Activated CD4-positive, alpha-beta T cell treated with anti-CD3 and anti-CD28 coated beads, Interleukin-2, Interleukin-6, amounts not matched to agents 100 ng/mL and 50 ng/mL, durations not matched to agents 16 hours and 8 hours (primary cell): ENCODE measurements around the gene NEK11.

Experiments
- DNase-seq: peaks from one replicate; pipeline ENCODE4 v3.0.0-alpha.2; 2020

Gene NEK11

GRCh38 chr3:131228522-131228921, 201.8 kb downstream of the NEK11 start:
- no peak for DNase-seq

GRCh38 chr3:131231710-131232389, 205.2 kb downstream of the NEK11 start:
- no peak for DNase-seq

DNA sequence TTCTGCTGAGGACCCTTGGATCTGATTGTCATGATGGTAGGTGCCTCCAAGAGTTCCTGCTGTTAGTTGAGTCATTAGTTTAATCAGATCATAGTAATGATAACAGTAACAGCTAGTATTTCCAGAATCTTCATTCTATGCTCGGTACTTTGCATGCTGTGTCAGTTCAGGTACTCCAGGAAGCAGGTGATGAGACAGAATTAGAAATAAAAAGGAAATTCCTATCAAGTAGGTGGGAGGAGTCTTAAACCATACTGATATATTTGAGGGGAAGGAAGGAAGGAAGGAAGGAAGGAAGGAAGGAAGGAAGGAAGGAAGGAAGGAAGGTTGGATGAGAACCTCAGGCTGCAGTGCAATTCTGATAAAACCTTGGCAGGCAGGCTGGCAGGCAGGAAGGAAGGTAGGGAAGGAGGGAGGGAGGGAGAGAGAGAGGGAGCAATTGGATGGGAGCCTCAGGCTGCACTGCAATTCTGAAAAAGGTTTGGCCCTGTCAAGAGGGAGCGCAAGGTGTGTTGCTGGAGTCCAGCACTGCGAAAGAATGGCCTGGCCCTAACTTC, 206.1 kb downstream of the NEK11 start:
- DNase-seq, result no peak

DNA sequence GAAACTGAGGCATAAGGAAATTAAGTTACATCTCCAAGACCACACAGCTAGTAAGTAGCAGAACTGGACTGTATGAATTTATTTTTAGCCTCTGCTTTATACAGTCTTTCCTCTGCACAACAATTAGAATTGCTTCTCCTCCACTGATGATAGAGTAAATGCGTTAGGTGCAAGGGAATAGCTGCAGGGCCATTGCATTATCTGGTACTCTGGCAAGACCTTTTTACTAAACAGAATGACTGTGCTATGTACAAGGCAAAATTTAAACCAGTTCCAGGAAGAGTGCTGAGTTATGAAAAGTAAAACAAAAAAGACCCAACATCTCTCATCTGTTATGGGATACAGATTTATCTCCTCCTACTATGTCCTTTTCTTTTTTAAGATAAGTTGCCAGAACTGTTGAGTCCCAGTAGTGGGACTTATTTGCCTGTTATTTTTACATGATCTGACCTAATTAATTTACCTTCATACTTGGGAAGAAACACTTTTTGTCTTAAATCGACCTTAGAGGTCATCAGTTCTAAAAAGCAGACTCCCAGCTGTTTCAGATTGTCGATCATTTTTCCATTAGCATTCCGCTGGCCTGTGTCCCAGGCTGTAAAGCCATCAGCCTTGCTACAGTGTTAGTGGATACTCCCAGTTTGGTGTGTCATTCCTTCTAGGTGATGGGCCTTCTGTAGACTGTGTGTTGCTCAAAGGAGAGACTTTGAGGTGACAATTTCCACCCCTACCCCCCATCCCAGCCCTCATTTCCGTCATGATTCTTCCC, 207.4 kb downstream of the NEK11 start:
- DNase-seq, result no peak

DNA sequence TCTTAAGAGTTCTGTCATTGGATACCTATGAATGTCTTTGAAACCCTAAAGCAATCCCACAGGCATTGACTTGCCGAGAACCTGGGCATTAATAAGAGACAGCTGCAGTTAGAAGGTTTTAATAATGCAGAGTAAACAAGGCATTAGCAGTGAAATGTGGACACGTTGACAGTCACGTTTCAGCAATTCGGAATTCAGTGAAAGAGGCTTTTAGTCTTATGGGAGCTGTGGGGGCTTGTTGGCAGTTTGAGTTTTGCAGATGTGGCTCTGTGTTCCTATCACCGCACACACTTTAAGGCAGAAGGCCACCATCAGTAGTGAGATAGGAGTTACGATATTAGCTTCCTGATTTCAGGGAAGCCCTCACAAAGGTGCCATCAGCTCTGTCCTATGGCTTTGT, 209.7 kb downstream of the NEK11 start:
- DNase-seq, result no peak

GRCh38 chr3:131238496-131238895, 211.8 kb downstream of the NEK11 start:
- no peak for DNase-seq

GRCh38 chr3:131239267-131239666, 212.6 kb downstream of the NEK11 start:
- no peak for DNase-seq

GRCh38 chr3:131242201-131242600, 215.5 kb downstream of the NEK11 start:
- DNase-seq, result no peak

GRCh38 chr3:131250466-131250865, 223.8 kb downstream of the NEK11 start:
- no peak for DNase-seq

- DNase-seq, result no peak
Measured at GRCh38 chr3:131260525-131260924, 233.8 kb downstream of the NEK11 start.

- no peak for DNase-seq
Measured at GRCh38 chr3:131261104-131261503, 234.4 kb downstream of the NEK11 start.

- DNase-seq, result no peak
Measured at GRCh38 chr3:131275556-131275955, 248.9 kb downstream of the NEK11 start.

DNA sequence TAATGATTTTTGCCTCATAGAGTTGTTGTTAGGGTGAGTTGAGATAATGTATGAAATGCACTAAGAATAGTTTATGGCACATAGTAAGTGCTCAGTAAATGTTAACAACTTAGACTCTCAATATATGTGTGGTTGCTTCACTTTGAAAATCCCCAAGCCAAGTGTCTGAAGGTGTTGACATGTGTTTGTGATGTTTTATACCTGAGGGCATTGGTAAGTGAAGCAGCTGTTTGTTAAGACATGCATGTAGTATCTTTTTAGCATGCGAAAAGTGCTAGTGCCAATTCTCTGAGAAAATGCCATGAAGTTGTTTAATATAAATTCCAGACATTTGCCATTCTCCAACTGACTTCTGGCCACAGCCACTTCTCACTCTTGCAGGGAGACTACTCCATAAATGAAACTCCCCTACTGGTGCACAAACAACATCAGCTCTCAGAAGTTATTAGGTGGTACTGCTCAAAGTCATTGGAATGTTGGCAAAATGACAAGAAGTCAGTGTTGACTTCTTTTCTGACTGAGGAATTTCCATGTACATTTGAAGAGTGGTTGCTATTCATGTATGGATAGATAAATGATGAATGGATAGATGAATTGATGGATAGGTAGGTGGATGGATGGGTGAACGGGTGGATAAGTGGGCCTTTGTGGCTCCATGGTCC, 251.3 kb downstream of the NEK11 start:
- DNase-seq, result no peak

GRCh38 chr3:131279577-131279976, 252.9 kb downstream of the NEK11 start:
- no peak for DNase-seq

DNA sequence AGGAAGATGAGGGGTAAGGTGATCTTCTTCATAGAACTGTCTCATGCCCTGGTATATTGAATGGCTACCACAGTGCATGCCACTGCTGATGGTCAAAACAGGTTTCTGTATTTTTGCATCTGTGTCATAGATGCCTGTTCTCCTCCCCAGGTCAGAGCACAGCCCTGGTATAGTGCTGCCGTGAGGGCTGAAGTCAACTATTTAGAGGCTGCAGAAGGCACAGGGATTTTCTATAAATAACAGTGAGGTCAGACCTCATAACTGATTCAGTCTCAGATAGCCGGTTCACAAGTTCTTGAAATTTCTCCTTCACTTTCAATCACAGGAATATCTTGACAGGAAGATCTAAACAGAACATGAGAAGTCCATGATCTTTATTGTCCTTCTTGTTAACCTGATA, 255.7 kb downstream of the NEK11 start:
- DNase-seq, result no peak

DNA sequence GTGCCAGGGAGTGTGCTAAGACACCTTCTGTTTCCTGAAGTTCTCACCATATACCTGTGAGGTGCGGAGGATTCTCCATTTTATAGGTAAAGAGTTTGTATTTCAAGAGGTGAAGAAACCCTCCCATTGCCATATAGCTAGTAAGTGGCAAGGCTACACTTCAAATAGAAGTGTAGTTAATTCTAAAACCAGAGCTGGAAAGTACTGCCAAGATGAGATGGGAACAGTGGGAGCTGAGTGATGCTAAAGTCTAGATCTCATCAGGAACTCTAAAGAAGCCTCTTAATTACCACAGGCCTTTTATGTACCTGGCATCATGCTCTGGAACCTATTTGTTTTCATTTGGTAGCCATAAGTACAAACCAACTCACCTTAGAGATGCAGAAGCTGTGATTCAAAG, 256.3 kb downstream of the NEK11 start:
- DNase-seq, result no peak

GRCh38 chr3:131283862-131284261, 257.2 kb downstream of the NEK11 start:
- no peak for DNase-seq

- no peak for DNase-seq
Measured at GRCh38 chr3:131284302-131284701, 257.6 kb downstream of the NEK11 start.

- no peak for DNase-seq
Measured at GRCh38 chr3:131285456-131285855, 258.8 kb downstream of the NEK11 start.

DNA sequence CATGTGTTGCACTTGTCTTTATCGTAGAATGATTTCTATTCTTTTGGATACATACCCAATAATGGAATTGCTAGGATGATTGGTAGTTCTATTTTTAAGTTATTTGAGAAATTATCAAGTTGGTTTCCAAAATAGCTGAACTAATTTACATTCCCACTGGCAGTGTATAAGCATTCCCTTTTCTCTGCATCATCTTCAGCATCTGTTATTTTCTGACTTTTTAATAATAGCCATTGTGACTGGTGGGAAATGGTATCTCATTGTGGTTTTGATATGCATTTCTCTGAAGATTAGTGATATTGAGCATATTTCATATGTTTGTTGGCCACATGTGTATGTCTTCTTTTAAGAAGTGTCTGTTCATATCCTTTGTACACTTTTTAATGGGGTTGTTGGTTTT, 273.2 kb downstream of the NEK11 start:
- DNase-seq, result no peak

- DNase-seq, result no peak
Measured at GRCh38 chr3:131303848-131304247, 277.2 kb downstream of the NEK11 start.

DNA sequence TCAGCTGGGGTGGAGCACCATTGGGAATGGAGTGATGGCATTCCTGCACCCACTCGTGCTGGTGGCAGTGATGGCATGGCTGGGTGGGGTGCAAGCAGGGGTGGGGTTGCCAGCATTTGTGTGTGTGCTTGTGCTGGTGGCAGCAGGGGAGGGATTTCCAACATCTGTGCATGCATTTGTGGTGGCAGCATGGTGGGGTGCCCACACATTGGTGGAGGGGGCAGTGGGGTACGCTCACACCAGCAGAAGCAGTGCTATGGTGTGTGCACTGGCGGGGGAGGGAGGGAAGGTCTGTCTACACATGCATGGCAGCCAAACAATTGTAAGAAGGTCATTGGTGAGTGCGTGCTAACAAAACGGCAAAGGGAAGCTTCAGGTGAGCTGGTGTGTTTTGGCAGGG, 278.2 kb downstream of the NEK11 start:
- DNase-seq, result no peak

GRCh38 chr3:131306242-131306641, 279.6 kb downstream of the NEK11 start:
- DNase-seq, result no peak

GRCh38 chr3:131314318-131314717, 287.6 kb downstream of the NEK11 start:
- no peak for DNase-seq
